Right lobe of liver (tissue), 6 donors: ENCODE measurements around the gene TMEM203. TPM values are rescaled to one million over a fixed set of nuclear protein-coding genes. Genes with fewer than 3 reads are reported as not detected.
A peak's percentile ranks its signal among the peaks of the same experiment; 100 is the strongest.

Experiments
- ATAC-seq, 4 donors: fragments of 200-7000 bp; cut with Tn5 transposase; one replicate each; pipeline ENCODE4 v1.9.1; 2020; ENCODE audit warnings: mild to moderate bottlenecking in 4 of 4, moderate library complexity in 4 of 4
- DNase-seq, 3 donors: peaks; one replicate each; pipeline ENCODE4 v3.0.0-alpha.2; 2020
- H3K27ac ChIP-seq, 3 donors: fragments of 200-600 bp; one replicate each; pipeline ENCODE4 v1.8.0; 2022
- H3K27me3 ChIP-seq, 2 donors: fragments of 200-600 bp; one replicate each; pipeline ENCODE4 v1.8.0; 2022
- H3K36me3 ChIP-seq, 4 donors: fragments of 200-600 bp; sonication (generic) in 1 of 4; one replicate each; pipeline versions ENCODE4 v1.5.1 to v1.8.0; 2017 to 2022; ENCODE audit warnings: control low read depth in 1 of 4
- H3K4me1 ChIP-seq, 4 donors: fragments of 200-600 bp; sonication (generic) in 1 of 4; one replicate each; pipeline versions ENCODE4 v1.5.1 to v1.8.0; 2017 to 2022; ENCODE audit warnings: control low read depth in 1 of 4
- H3K4me3 ChIP-seq, 3 donors: fragments of 200-600 bp; one replicate each; pipeline ENCODE4 v1.8.0; 2022
- H3K9me3 ChIP-seq, 4 donors: fragments of 200-600 bp; sonication (generic) in 1 of 4; one replicate each; pipeline versions ENCODE4 v1.5.1 to v1.8.0; 2017 to 2022; ENCODE audit warnings: control low read depth in 1 of 4
- CTCF ChIP-seq, 4 donors: fragments of 200-600 bp in 3 of 4; fragments of 450-650 bp in 1 of 4; IDR thresholded peaks; one replicate each; pipeline versions ENCODE4 v1.5.1 to v1.8.0; 2016 to 2022; ENCODE audit warnings: antibody characterized with exemption in 4 of 4, mild to moderate bottlenecking in 2 of 4
- POLR2A ChIP-seq: fragments of 450-650 bp; IDR thresholded peaks from one replicate; pipeline ENCODE4 v1.6.1; 2017; ENCODE audit warnings: antibody characterized with exemption, mild to moderate bottlenecking
- WGBS: methylation state at CpG from one replicate; pipeline ENCODE4 v1.1.6; 2018; ENCODE audit warnings: low coverage, low lambda C conversion rate; ENCODE audit not compliant: insufficient coverage; ENCODE audit errors: missing lambda C conversion rate; 5-methylcytosine and 5-hydroxymethylcytosine counted together
- intact Hi-C, 2 donors: fragments of 100-400 bp; cut with DNase I; formaldehyde crosslinking; loops; one replicate each; pipeline versions ENCODE4 v1.11.2 to v1.14.1; 2022
- long read RNA-seq: library from polyadenylated mRNA; unstranded; transcript quantifications from one replicate; pipeline ENCODE4 v2.0.0, GENCODE V29; 2019
- total RNA-seq, 6 experiments: library from RNA; depleted of rRNA in 2 of 6; stranded (reverse); fragments of >200 nt in 2 of 6; fragmentation: NEBNext Ultra II Directional in 3 of 6; extraction: Animal tissue kit (Norgen Biotek cat#: 25700) in 3 of 6; gene quantifications; one replicate each; pipeline versions ENCODE4 v1.1.0 to v1.2.4, GENCODE V29; 2016 to 2023
- donor health status: DM: no; HTN: yes; CAD: no.
- donor health status: DM: no; HTN: no; CAD: no.
- donor health status: DM: no; HTN: no; CAD: no.
- donor health status: DM: no; HTN: yes; CAD: no.
- donor health status: DM: no; HTN: yes; CAD: no.

The TMEM203 gene, protein sequence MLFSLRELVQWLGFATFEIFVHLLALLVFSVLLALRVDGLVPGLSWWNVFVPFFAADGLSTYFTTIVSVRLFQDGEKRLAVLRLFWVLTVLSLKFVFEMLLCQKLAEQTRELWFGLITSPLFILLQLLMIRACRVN
- 10 to 100 TPM; 17.7 to 28.0 (median 23.9) TPM for total RNA-seq
- long read RNA-seq, partial matches to known transcripts: 0 of 2 reads
- long read RNA-seq, other reads (novel, unspliced or antisense): 0 of 2 reads

- 0% methylated on average over 12 of the region's 98 CpGs for WGBS
- TF ChIP-seq CTCF (IDR thresholded peaks at IDR 0.05): no peak
- TF ChIP-seq POLR2A: peak; percentile 79
- Histone ChIP-seq H3K4me3 (peak within 1 kb of the TSS; percentile 97 to 100 (median 99)), H3K36me3 (no peaks in the 10 kb centered on the region), H3K27ac (peak within 1 kb of the TSS; percentile 54 to 80 (median 66)), H3K27me3 (no peaks in the 10 kb centered on the region), H3K4me1 (peaks cover 0 to 49% (median 22%) of the 10 kb centered on the region in 4 donors), H3K9me3 (no peaks in the 10 kb centered on the region)
- intact Hi-C loops: no loop called here
- ATAC-seq (peak; percentile 39 to 57 (median 45)), DNase-seq (peak; percentile 95 to 96 (median 96))
These were observed at the start of gene TMEM203, which contains the start of gene NDOR1 for GRCh38 chr9:137205126-137206069. Gene TMEM203 (minus strand): TSS chr9:137205648. CDS start chr9:137205414, 234 bp downstream. Gene NDOR1 (plus strand): TSS chr9:137205700. CDS start chr9:137205778, 78 bp downstream.

DNA sequence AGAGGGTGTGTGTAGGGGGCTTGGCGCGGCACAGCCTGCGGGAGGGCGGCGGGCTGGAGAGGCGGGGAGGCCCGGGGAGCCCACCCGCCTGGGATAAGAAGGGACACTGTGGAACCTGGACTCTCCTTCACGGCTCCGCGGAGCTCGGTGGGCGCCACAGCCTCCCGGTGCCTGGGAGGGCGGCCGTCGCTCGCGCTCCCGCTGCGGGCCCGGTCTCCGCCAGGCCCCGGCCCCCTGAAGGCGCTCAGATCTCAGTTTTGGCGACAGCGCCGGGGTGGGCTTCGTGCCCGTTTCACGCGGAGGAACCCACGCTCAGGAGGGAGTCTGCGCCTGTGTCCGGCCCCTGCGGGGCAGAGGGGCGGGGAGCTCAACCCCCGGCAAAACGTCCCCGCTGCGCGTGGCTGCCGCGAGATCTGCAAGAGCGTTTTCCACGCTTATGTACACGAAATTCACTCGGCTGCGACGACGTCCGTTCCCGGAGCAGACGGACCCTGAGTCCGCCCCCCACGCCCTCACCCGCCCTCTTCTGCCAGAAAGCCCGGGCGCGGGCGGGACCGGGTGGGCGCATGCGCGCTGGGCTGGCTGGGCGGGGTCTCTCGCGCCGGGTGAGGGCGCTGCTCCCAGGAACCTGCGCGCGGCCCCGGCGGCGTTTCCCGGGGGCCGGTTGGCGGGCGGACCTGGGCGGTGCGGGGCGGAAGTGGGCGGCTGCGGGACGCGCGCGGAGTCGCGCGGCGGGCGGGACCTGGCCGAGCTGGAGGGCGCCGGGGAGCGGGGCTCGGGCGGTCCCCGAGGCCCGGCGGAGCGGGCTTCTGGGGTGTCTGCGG lies 49.4 kb upstream of the TMEM203 start, which contains the start of gene NELFB:
Gene NELFB (plus strand): TSS at position 704 of the 824 bp plus-strand sequence.
- 0% methylated on average over 30 of the region's 105 CpGs for WGBS
- TF ChIP-seq POLR2A: peak; percentile 71
- TF ChIP-seq CTCF (IDR thresholded peaks at IDR 0.05): peak in 1 of 4 donors; percentile 20
- H3K27ac ChIP-seq: peak within 1 kb of the TSS; percentile 36 to 70 (median 60)
- intact Hi-C loops: no loop called here
- H3K36me3 ChIP-seq: peaks cover 0 to 19% (median 0%) of the 10 kb centered on the region in 4 donors
- DNase-seq: peak; percentile 94 to 96 (median 95)
- H3K9me3 ChIP-seq: no peaks in the 10 kb centered on the region
- peak; percentile 81 to 90 (median 86) for ATAC-seq
- peaks cover 0 to 16% (median 3%) of the 10 kb centered on the region in 4 donors for H3K4me1 ChIP-seq
- H3K4me3 ChIP-seq: peak within 1 kb of the TSS; percentile 97 to 100 (median 98)
- H3K27me3 ChIP-seq: no peaks in the 10 kb centered on the region

- intact Hi-C loops: no loop called here
- Histone ChIP-seq H3K4me1 (peaks cover 0 to 16% (median 3%) of the 10 kb centered on the region in 4 donors), H3K36me3 (peaks cover 0 to 15% (median 0%) of the 10 kb centered on the region in 4 donors), H3K4me3 (peak overlapping the region; percentile 97 to 100 (median 98)), H3K9me3 (no peaks in the 10 kb centered on the region), H3K27ac (peak overlapping the region in 1 of 3 donors; percentile 70), H3K27me3 (no peaks in the 10 kb centered on the region)
- 35% methylated on average over 7 of the region's 21 CpGs for WGBS
- DNase-seq (peak in 2 of 3 donors; percentile 80 to 84), ATAC-seq (peak; percentile 44 to 67 (median 58))
- TF ChIP-seq POLR2A (no peak), CTCF (IDR thresholded peaks at IDR 0.05) (no peak)
These were observed 48.5 kb upstream of the TMEM203 start for GRCh38 chr9:137253717-137254623.
